ENCODE measurements around the gene NOX3. TPM values are rescaled to one million over a fixed set of nuclear protein-coding genes. Genes with fewer than 3 reads are reported as not detected.

NOX3 gene
- total RNA-seq, 3 donors from 2014 or later, result not detected

Other genes starting within 250 kb of the NOX3 start
- gene CLDN20, start 191.8 kb downstream of the NOX3 start, total RNA-seq, result not detected
- gene TFB1M, start 141.4 kb downstream of the NOX3 start, total RNA-seq, result 10 to 100 TPM; 21.8 to 41.7 (median 27.4) TPM